ENCODE data around the gene MAP3K2. TPM values are rescaled to one million over a fixed set of nuclear protein-coding genes. Genes with fewer than 3 reads are reported as not detected.

The MAP3K2 gene
- polyA plus RNA-seq, 1 experiment = 10.9 TPM

DNA sequence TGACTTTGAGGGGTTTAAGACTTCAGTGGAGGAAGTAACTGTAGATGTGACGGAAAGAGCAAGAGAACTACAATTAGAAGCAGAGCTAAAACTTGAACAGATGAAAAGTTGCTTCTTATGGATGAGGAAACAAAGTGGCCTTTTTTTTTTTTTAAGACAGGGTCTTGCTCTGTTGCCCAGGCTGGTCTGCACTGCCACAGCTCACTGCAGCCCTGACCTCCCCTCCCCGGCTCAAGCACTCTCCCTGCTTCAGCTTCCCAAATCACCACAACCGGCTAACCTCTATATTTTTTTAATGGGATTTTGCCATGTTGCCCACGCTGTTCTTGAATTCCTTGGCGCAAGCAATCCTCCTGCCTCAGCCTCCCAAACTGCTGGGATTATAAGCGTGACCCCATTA is 3.2 kb downstream of the MAP3K2 start:
- ChIA-PET POLR2A (no interaction called here), CTCF (no interaction called here)
- Histone ChIP-seq H3K36me3 (ENCODE audit: control insufficient read depth, insufficient read depth, low read length) (no peaks in the 10 kb centered on the region), H3K4me3 (ENCODE audit: low read depth, low read length) (no peak overlapping the region), H3K27me3 (ENCODE audit: control insufficient read depth, insufficient read depth, low read length) (no peaks in the 10 kb centered on the region)
- TF ChIP-seq, protein P1, sequence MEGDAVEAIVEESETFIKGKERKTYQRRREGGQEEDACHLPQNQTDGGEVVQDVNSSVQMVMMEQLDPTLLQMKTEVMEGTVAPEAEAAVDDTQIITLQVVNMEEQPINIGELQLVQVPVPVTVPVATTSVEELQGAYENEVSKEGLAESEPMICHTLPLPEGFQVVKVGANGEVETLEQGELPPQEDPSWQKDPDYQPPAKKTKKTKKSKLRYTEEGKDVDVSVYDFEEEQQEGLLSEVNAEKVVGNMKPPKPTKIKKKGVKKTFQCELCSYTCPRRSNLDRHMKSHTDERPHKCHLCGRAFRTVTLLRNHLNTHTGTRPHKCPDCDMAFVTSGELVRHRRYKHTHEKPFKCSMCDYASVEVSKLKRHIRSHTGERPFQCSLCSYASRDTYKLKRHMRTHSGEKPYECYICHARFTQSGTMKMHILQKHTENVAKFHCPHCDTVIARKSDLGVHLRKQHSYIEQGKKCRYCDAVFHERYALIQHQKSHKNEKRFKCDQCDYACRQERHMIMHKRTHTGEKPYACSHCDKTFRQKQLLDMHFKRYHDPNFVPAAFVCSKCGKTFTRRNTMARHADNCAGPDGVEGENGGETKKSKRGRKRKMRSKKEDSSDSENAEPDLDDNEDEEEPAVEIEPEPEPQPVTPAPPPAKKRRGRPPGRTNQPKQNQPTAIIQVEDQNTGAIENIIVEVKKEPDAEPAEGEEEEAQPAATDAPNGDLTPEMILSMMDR (IDR thresholded peaks at IDR 0.05; ENCODE audit: insufficient read depth, low read depth, low read length) = no peak
- DNase-seq (ENCODE audit: low read depth) = no peak

DNA sequence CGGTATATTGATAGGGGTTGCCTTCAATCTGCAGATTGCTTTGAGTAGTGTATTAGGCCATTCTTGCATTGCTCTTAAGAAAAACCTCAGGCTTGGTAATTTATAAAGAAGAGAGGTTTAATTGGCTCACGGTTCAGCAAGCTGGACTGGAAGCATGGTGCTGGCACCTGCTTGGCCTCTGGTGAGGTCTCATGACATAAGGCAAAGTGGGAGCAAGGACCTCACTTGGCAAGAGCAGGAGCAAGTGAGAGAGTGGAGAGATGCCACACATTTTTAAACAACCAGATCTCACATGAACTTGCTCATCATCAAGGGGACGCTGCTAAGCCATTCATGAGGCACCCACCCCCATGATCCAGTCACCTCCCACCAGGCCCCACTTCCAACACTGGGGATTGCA is 4.9 kb downstream of the MAP3K2 start:
- ChIA-PET CTCF (no interaction called here), POLR2A (no interaction called here)
- H3K36me3 ChIP-seq (ENCODE audit: control insufficient read depth, insufficient read depth, low read length) = no peaks in the 10 kb centered on the region
- H3K4me3 ChIP-seq (ENCODE audit: low read depth, low read length) = no peak overlapping the region
- DNase-seq (ENCODE audit: low read depth) = no peak
- TF ChIP-seq, protein P1 (IDR thresholded peaks at IDR 0.05; ENCODE audit: insufficient read depth, low read depth, low read length) = no peak
- H3K27me3 ChIP-seq (ENCODE audit: control insufficient read depth, insufficient read depth, low read length) = no peaks in the 10 kb centered on the region

DNA sequence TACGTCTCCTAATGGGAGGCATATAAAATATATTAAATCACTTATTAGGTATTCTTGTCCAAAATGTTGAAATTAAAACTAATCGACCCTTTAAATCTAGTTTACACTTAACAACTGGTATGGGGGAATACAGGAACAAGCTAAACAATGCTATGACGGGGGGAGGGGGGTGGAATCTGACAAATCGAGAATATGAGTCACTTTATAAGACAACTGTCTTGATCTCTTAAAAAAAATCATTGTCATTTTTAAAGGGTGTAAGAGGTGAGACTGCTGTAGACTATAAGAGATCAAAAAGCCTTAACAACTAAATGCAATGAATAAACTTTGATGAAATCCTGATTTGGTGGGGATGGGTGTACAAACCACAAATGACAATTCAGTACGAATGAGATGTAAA is 6.0 kb downstream of the MAP3K2 start:
- Histone ChIP-seq H3K4me3 (ENCODE audit: low read depth, low read length) (no peak overlapping the region), H3K36me3 (ENCODE audit: control insufficient read depth, insufficient read depth, low read length) (no peaks in the 10 kb centered on the region), H3K27me3 (ENCODE audit: control insufficient read depth, insufficient read depth, low read length) (no peaks in the 10 kb centered on the region)
- no peak for DNase-seq (ENCODE audit: low read depth)
- ChIA-PET POLR2A (no interaction called here), CTCF (no interaction called here)
- TF ChIP-seq, protein P1 (IDR thresholded peaks at IDR 0.05; ENCODE audit: insufficient read depth, low read depth, low read length) = no peak

DNA sequence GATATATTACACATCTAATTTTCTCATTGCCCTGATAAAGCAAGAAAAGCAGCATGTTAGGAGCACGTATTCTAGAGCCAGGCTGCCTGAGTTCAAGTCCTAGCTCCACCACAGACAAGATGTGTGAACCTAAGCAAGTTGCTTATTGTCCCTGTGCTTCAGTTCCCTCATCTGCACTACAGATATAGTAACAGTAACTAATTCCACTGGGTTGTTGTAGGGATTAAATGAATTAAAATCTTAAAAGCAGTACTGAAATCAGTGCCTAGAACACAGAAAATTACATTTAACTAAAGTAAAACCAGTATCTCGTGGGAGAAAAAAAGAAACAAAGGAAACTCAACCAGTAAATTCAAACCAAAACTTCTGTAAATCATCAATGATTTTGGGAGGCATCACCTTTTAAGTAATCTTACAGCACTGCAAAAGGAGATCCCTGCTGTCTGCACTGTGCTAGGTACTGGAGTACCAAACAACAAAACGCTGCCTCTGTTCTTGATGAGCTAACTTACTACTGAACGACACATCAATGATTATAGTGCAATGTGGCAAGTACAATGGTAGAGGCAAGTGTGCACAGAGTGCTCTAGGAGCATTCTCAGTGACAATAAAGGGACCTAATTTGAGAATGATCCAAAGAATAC is 7.9 kb downstream of the MAP3K2 start:
- POLR2A ChIA-PET = no interaction called here
- CTCF ChIA-PET = interaction anchor here (0.6 to 1.4 kb wide), 2 partner anchors 13 to 100 kb away, joined by 3 to 4 read pairs; no protein-coding TSS in a partner anchor
- H3K27me3 ChIP-seq (ENCODE audit: control insufficient read depth, insufficient read depth, low read length) = no peaks in the 10 kb centered on the region
- DNase-seq (ENCODE audit: low read depth) = no peak
- no peak overlapping the region for H3K4me3 ChIP-seq (ENCODE audit: low read depth, low read length)
- H3K36me3 ChIP-seq (ENCODE audit: control insufficient read depth, insufficient read depth, low read length) = no peaks in the 10 kb centered on the region
- TF ChIP-seq, protein P1 (IDR thresholded peaks at IDR 0.05; ENCODE audit: insufficient read depth, low read depth, low read length) = no peak

DNA sequence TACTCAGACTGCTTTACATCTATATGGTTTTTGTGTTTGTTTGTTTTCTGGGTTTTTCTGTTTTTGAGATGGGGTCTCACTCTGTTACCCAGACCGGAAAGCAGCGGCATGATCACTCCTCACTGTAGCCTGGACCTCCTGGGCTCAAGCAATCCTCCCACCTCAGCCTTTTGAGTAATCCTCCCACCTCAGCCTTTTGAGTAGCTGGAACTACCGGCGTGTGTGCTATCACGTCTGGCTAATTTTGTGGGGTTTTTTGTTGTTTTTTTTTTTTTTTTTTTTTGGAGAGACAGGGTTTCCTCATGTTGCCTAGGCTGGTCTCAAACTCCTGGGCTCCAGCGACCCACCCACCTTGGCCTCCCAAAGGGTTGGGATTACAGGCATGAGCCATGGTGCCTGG is 9.1 kb downstream of the MAP3K2 start:
- ChIA-PET POLR2A (no interaction called here), CTCF (interaction anchor here (0.5 to 1.5 kb wide), 2 partner anchors 14 to 31 kb away, joined by 4 to 6 read pairs; no protein-coding TSS in a partner anchor)
- TF ChIP-seq, protein P1 (IDR thresholded peaks at IDR 0.05; ENCODE audit: insufficient read depth, low read depth, low read length) = no peak
- Histone ChIP-seq H3K27me3 (ENCODE audit: control insufficient read depth, insufficient read depth, low read length) (no peaks in the 10 kb centered on the region), H3K36me3 (ENCODE audit: control insufficient read depth, insufficient read depth, low read length) (no peaks in the 10 kb centered on the region), H3K4me3 (ENCODE audit: low read depth, low read length) (no peak overlapping the region)
- no peak for DNase-seq (ENCODE audit: low read depth)

All from BJ (cell line).